RWPE1 (cell line): Measurements from ENCODE around the gene TMEM135.

Experiments used
- CTCF ChIA-PET: fragments of 350-600 bp; sonication (Branson Sonifier 250); formaldehyde crosslinking; extraction: SDS; loops from one replicate; lab custom pipeline; 2021; lab: Yijun Ruan, JAX
- POLR2A ChIA-PET: fragments of 400-600 bp; formaldehyde crosslinking; extraction: SDS; loops from one replicate; lab custom pipeline; 2020; ENCODE audit warnings: antibody characterized with exemption; ENCODE audit not compliant: low non-redundant PET; lab: Yijun Ruan, JAX
- DNase-seq: peaks from one replicate; pipeline ENCODE4 v3.0.0; 2012; ENCODE audit warnings: low spot score
- H3K27ac ChIP-seq: fragments of 450-650 bp; 2 replicates; pipeline ENCODE4 v1.5.1; 2017
- CTCF ChIP-seq: fragments of 450-650 bp; conservative IDR thresholded peaks from 2 replicates; pipeline ENCODE4 v1.5.1; 2017; ENCODE audit warnings: low read depth, mild to moderate bottlenecking

Gene TMEM135

GRCh38 chr11:87296627-87297026, 258.9 kb downstream of the TMEM135 start:
- POLR2A ChIA-PET, result no interaction called here
- no peak for DNase-seq

DNA sequence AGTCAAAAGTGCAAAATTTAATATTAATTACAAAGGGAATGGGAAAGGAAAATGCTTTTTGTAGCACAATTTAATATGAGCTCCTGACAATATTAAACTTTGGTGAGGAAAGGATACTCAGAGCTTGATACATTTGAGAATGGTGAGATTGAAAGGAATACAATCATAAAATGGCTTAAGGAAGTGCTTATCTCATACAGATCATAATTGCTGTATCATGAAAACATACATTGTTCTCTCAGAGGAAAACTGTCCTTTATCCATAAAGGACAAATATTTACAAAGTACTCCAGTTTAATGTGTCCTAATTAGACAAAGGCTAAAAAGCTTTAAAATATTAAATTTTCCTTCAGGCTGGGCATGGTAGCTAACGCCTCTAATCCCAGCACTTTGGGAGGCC, 260.4 kb downstream of the TMEM135 start:
- DNase-seq, result no peak
- ChIA-PET POLR2A (no interaction called here), CTCF (no interaction called here)
- H3K27ac ChIP-seq, result no peak overlapping the region
- TF ChIP-seq CTCF, result no peak

More at GRCh38 chr11:87296627-87297026, 258.9 kb downstream of the TMEM135 start:
- CTCF ChIA-PET, result no interaction called here
- H3K27ac ChIP-seq, result no peak overlapping the region
- TF ChIP-seq CTCF, result no peak

GRCh38 chr11:87299041-87299481, 261.3 kb downstream of the TMEM135 start:
- TF ChIP-seq CTCF, result no peak
- CTCF ChIA-PET, result interaction anchor here (0.9 kb wide), 1 partner anchor 286 kb away, joined by 3 read pairs; no protein-coding TSS in a partner anchor
- no peak overlapping the region for H3K27ac ChIP-seq
- POLR2A ChIA-PET, result no interaction called here
- DNase-seq, result no peak

DNA sequence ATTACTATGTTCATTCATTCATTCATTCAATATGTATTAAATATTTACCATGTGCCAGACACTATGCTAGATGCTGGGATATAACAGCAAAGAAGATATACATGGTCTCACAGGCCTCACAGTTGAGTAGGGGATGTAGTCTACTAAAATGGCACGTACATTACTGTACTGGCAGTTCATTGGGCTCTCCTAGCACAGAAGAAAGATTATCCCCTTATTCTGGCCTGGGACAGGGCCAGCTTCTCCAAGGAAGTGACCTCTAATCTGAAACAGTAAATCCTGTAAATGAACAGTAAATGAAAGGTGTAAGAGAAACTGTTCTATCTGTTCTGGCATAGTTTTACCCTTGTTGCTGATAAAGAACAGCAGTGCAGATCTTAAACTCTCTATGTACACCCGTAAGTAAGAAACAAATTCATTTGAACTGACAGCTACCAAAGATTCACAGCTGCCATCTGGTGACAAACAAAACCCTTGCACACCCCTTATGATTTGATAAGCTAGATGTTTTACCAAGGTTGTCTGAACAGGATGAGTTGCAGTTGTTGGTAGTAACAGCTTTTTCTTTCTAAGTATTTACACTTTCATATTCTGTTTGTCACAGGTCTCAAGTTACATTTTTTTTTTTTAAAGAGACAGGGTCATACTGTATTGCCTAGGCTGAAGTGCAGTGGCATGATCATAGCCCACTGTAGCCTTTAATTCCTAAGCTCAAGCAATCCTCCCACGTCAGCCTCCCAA, 263.1 kb downstream of the TMEM135 start:
- TF ChIP-seq CTCF, result no peak
- POLR2A ChIA-PET, result no interaction called here
- DNase-seq, result no peak
- H3K27ac ChIP-seq, result no peak overlapping the region
- CTCF ChIA-PET, result no interaction called here

- TF ChIP-seq CTCF, result no peak
- no peak for DNase-seq
- no peak overlapping the region for H3K27ac ChIP-seq
- POLR2A ChIA-PET, result no interaction called here
- CTCF ChIA-PET, result no interaction called here
Observed at GRCh38 chr11:87301785-87302540, 264.2 kb downstream of the TMEM135 start.

GRCh38 chr11:87304412-87304811, 266.7 kb downstream of the TMEM135 start:
- no peak for TF ChIP-seq CTCF
- ChIA-PET POLR2A (no interaction called here), CTCF (interaction anchor here (1.1 kb wide), 1 partner anchor 366 kb away, joined by 3 read pairs; no protein-coding TSS in a partner anchor)
- no peak overlapping the region for H3K27ac ChIP-seq
- DNase-seq, result no peak
